ENCODE data around the gene WNT3A.

WNT3A gene

GRCh38 chr1:228050571-228051231 is 43.9 kb downstream of the WNT3A start:
- Histone ChIP-seq H3K36me3 (ENCODE audit: control insufficient read depth in 2 of 2, insufficient read depth in 1 of 2, low read length in 2 of 2) (no peaks in the 10 kb centered on the region), H3K4me3 (ENCODE audit: low read depth, low read length) (no peak overlapping the region), H3K9me3 (ENCODE audit: control insufficient read depth, insufficient read depth, low read depth, low read length) (no peaks in the 10 kb centered on the region), H3K27ac (ENCODE audit: extremely low read depth, low read depth, low read length) (no peak overlapping the region), H3K4me1 (ENCODE audit: control insufficient read depth, insufficient read depth, low read length) (no peaks in the 10 kb centered on the region)
- POLR2A ChIA-PET = no interaction called here
- CTCF ChIA-PET = interaction anchor here (0.7 kb wide), 1 partner anchor 80 kb away, joined by 4 read pairs; no protein-coding TSS in a partner anchor
- no peak for TF ChIP-seq ZNF18 (tag by site-specific recombination; IDR thresholded peaks at IDR 0.05)
- TF ChIP-seq EGR2 (tag by site-specific recombination; IDR thresholded peaks at IDR 0.05; ENCODE audit: low read depth) = no peak
- TF ChIP-seq ZNF621 (tag by site-specific recombination; IDR thresholded peaks at IDR 0.05) = no peak
- TF ChIP-seq BCL11B (tag by site-specific recombination; IDR thresholded peaks at IDR 0.05; ENCODE audit: low read depth) = no peak
- no peak for TF ChIP-seq ZNF394 (tag by site-specific recombination; IDR thresholded peaks at IDR 0.05; ENCODE audit: borderline replicate concordance)
- TF ChIP-seq ZNF473 (tag by site-specific recombination; IDR thresholded peaks at IDR 0.05) = no peak
- no peak for TF ChIP-seq HOXC10 (CRISPR knock-in tag; IDR thresholded peaks at IDR 0.05)
- no peak for TF ChIP-seq ZNF560 (tag by site-specific recombination; IDR thresholded peaks at IDR 0.05; ENCODE audit: borderline replicate concordance)
- no peak for TF ChIP-seq ZNF146 (tag by site-specific recombination; IDR thresholded peaks at IDR 0.05)
- no peak for TF ChIP-seq CTCF (tag by site-specific recombination; IDR thresholded peaks at IDR 0.05)
- no peak for TF ChIP-seq ZFP69B (tag by site-specific recombination; IDR thresholded peaks at IDR 0.05)
- TF ChIP-seq KLF8 (tag by site-specific recombination; IDR thresholded peaks at IDR 0.05) = no peak
- TF ChIP-seq ZBTB7A (tag by site-specific recombination; IDR thresholded peaks at IDR 0.05; ENCODE audit: low read depth) = no peak
- TF ChIP-seq ZFP3 (tag by site-specific recombination; IDR thresholded peaks at IDR 0.05; ENCODE audit: low read depth) = no peak
- TF ChIP-seq PRDM6 (tag by site-specific recombination; IDR thresholded peaks at IDR 0.05) = no peak
- no peak for TF ChIP-seq ZNF211 (tag by site-specific recombination; IDR thresholded peaks at IDR 0.05; ENCODE audit: low read depth)
- no peak for TF ChIP-seq KLF10 (tag by site-specific recombination; IDR thresholded peaks at IDR 0.05)
- TF ChIP-seq ZNF24 (tag by site-specific recombination; IDR thresholded peaks at IDR 0.05) = no peak
- TF ChIP-seq BCL11A (tag by site-specific recombination; IDR thresholded peaks at IDR 0.05; ENCODE audit: low read depth) = no peak

- CTCF ChIA-PET = interaction anchor here (0.7 kb wide), 1 partner anchor 91 kb away, joined by 3 read pairs; no protein-coding TSS in a partner anchor
- TF ChIP-seq BCL11B (tag by site-specific recombination; IDR thresholded peaks at IDR 0.05; ENCODE audit: low read depth) (no peak), REPIN1 (tag by site-specific recombination; IDR thresholded peaks at IDR 0.05; ENCODE audit: low read depth) (no peak), ZNF521 (tag by site-specific recombination; IDR thresholded peaks at IDR 0.05) (no peak), ZNF670 (tag by site-specific recombination; IDR thresholded peaks at IDR 0.05; ENCODE audit: low read depth) (no peak), ZNF114 (tag by site-specific recombination; IDR thresholded peaks at IDR 0.05) (no peak), ZNF121 (tag by site-specific recombination; IDR thresholded peaks at IDR 0.05) (no peak), PATZ1 (tag by site-specific recombination; IDR thresholded peaks at IDR 0.05) (no peak), ZNF302 (tag by site-specific recombination; IDR thresholded peaks at IDR 0.05; ENCODE audit: low read depth) (no peak), YY2 (tag by site-specific recombination; IDR thresholded peaks at IDR 0.05) (no peak), ZSCAN16 (tag by site-specific recombination; IDR thresholded peaks at IDR 0.05) (no peak)
These were observed 51.6 kb downstream of the WNT3A start for GRCh38 chr1:228058172-228058948.

More at GRCh38 chr1:228058172-228058948, 51.6 kb downstream of the WNT3A start:
- POLR2A ChIA-PET = interaction anchor here (1.5 to 2.8 kb wide), 3 partner anchors 19 to 111 kb away, joined by 3 to 12 read pairs (median 10); partner anchors contain the start of genes ARF1 and WNT9A
- H3K4me1 ChIP-seq (ENCODE audit: control insufficient read depth, insufficient read depth, low read length) = peaks cover 4% of the 10 kb centered on the region
- H3K9me3 ChIP-seq (ENCODE audit: control insufficient read depth, insufficient read depth, low read depth, low read length) = no peaks in the 10 kb centered on the region
- no peak overlapping the region for H3K4me3 ChIP-seq (ENCODE audit: low read depth, low read length)
- no peak overlapping the region for H3K27ac ChIP-seq (ENCODE audit: extremely low read depth, low read depth, low read length)
- H3K36me3 ChIP-seq (ENCODE audit: control insufficient read depth in 2 of 2, insufficient read depth in 1 of 2, low read length in 2 of 2) = no peaks in the 10 kb centered on the region
